A673 (cell line): ENCODE measurements around the gene IL17RC. TPM values are rescaled to one million over a fixed set of nuclear protein-coding genes. Genes with fewer than 3 reads are reported as not detected.

Experiments used
- BruUV-seq: library from RNA; stranded (reverse); fragments of 400-500 nt; replicated peaks from 2 replicates; lab custom pipeline; 2021; lab: Mats Ljungman, UMichigan
- CTCF ChIA-PET: fragments of 300-600 bp; sonication (Branson Sonifier 250); formaldehyde crosslinking; loops from one replicate; lab custom pipeline; 2022; ENCODE audit warnings: antibody characterized with exemption; lab: Charles Lee
- POLR2A ChIA-PET: fragments of 300-600 bp; sonication (Branson Sonifier 250); formaldehyde crosslinking; loops from one replicate; lab custom pipeline; 2022; ENCODE audit warnings: antibody characterized with exemption; ENCODE audit not compliant: low non-redundant PET; lab: Charles Lee
- DNase-seq: peaks from one replicate; pipeline ENCODE4 v3.0.0-alpha.2; 2015; ENCODE audit warnings: low spot score
- H3K27ac ChIP-seq: fragments of 200-600 bp; sonication (generic); 2 replicates; pipeline ENCODE4 v1.5.1; 2016; ENCODE audit warnings: mixed run types, low read depth, mild to moderate bottlenecking, mixed read lengths, antibody characterized with exemption, low read length; ENCODE audit not compliant: poor library complexity, severe bottlenecking
- H3K27me3 ChIP-seq: fragments of 200-600 bp; sonication (generic); replicated peaks from 2 replicates; pipeline ENCODE4 v1.6.1; 2017; ENCODE audit warnings: mixed run types, low read depth, mild to moderate bottlenecking, mixed read lengths, antibody characterized with exemption, low read length; ENCODE audit not compliant: insufficient read depth, poor library complexity
- H3K36me3 ChIP-seq: fragments of 200-600 bp; sonication (generic); 2 replicates; pipeline ENCODE4 v1.6.1; 2016; ENCODE audit warnings: mixed run types, mild to moderate bottlenecking, mixed read lengths, antibody characterized with exemption, low read length; ENCODE audit not compliant: insufficient read depth, poor library complexity, severe bottlenecking
- H3K4me1 ChIP-seq: fragments of 200-600 bp; sonication (generic); 2 replicates; pipeline ENCODE4 v1.6.1; 2017; ENCODE audit warnings: mixed run types, mild to moderate bottlenecking, mixed read lengths, antibody characterized with exemption, low read length; ENCODE audit not compliant: insufficient read depth, poor library complexity, severe bottlenecking
- H3K4me3 ChIP-seq: fragments of 200-600 bp; sonication (generic); 2 replicates; pipeline ENCODE4 v1.5.1; 2016; ENCODE audit warnings: low read depth, mixed run types, mild to moderate bottlenecking, mixed read lengths, low read length; ENCODE audit not compliant: poor library complexity, severe bottlenecking
- H3K9me3 ChIP-seq: fragments of 200-600 bp; sonication (generic); 2 replicates; pipeline ENCODE4 v1.6.1; 2016; ENCODE audit warnings: mixed run types, low read depth, mild to moderate bottlenecking, mixed read lengths, antibody characterized with exemption, low read length; ENCODE audit not compliant: poor library complexity, severe bottlenecking
- CTCF ChIP-seq: fragments of 300-800, 200-600 bp; sonication (generic); conservative IDR thresholded peaks from 2 replicates; pipeline ENCODE4 v1.5.1; 2017; ENCODE audit warnings: low read depth, mild to moderate bottlenecking, antibody characterized with exemption, low read length, moderate library complexity, mixed read lengths
- EZH2 ChIP-seq: fragments of 200-600 bp; sonication (generic); IDR thresholded peaks from 2 replicates; pipeline ENCODE4 v1.6.1; 2017; ENCODE audit warnings: borderline replicate concordance, low read depth, mild to moderate bottlenecking, mixed read lengths, antibody characterized with exemption, low read length; ENCODE audit not compliant: poor library complexity, severe bottlenecking
- intact Hi-C: fragments of 100-400 bp; cut with micrococcal nuclease; formaldehyde crosslinking; loops from one replicate; pipeline ENCODE4 v1.10.0; 2022; ENCODE audit not compliant: unreplicated experiment
- total RNA-seq: library from RNA; stranded (reverse); gene quantifications from 2 replicates; pipeline ENCODE4 v1.2.3, GENCODE V29; 2021

Gene IL17RC
- total RNA-seq, 1 experiment from 2014 or later = 9.3 TPM

DNA sequence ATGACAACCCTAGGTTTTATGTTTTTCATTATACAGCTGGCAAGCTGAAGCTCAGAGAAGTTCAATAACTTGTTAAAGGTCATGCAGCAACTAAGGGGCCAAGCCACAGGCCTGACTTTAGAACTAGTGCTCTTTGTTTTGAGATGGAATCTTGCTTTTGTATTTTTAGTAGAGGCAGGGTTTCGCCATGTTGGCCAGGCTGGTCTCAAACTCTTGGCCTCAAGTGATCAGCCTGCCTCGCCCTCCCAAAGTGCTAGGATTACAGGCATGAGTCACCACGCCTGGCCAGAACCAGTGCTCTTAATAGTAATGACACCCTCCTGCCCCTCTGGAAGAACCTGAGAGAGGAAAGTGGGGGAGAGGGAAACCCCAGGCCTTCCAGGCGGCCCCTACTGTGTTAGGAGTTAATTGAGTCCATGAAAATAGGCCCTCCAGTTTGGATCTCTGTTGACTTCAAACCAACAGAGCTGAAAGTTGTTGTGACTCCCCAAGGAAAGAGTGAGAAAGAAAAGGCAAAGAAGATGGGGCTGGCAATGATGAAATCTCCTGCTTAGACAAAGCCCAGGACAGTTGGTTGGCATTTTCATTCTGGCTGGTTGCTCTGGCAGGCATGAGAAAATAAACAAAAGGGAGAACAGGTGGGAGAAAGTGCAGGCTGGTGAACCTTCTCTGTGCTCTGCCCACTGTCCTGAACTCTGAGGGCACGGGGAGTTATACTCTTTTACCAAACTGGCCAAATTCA lies 38.9 kb downstream of the IL17RC start:
- no peak for TF ChIP-seq EZH2
- TF ChIP-seq CTCF = no peak
- DNase-seq = no peak
- CTCF ChIA-PET = no interaction called here
- Histone ChIP-seq H3K27ac (no peak overlapping the region), H3K4me3 (no peak overlapping the region), H3K27me3 (no peaks in the 10 kb centered on the region), H3K36me3 (no peaks in the 10 kb centered on the region), H3K4me1 (no peaks in the 10 kb centered on the region), H3K9me3 (no peaks in the 10 kb centered on the region)
- BruUV-seq = no TSS peak
- POLR2A ChIA-PET = no interaction called here
- intact Hi-C loops = no loop called here

GRCh38 chr3:9957214-9957613 lies 40.3 kb downstream of the IL17RC start:
- ChIA-PET CTCF (no interaction called here), POLR2A (no interaction called here)
- no peaks in the 10 kb centered on the region for H3K36me3 ChIP-seq
- peak; percentile 53 for DNase-seq
- TF ChIP-seq EZH2 = no peak
- peak; percentile 44 for TF ChIP-seq CTCF
- BruUV-seq = no TSS peak
- H3K27ac ChIP-seq = no peak overlapping the region
- no peaks in the 10 kb centered on the region for H3K27me3 ChIP-seq
- no peaks in the 10 kb centered on the region for H3K9me3 ChIP-seq
- H3K4me3 ChIP-seq = no peak overlapping the region
- no peaks in the 10 kb centered on the region for H3K4me1 ChIP-seq
- intact Hi-C loops = no loop called here

GRCh38 chr3:9965200-9965875 lies 48.4 kb downstream of the IL17RC start:
- DNase-seq = no peak
- H3K9me3 ChIP-seq = no peaks in the 10 kb centered on the region
- H3K4me3 ChIP-seq = no peak overlapping the region
- H3K36me3 ChIP-seq = peaks cover 30% of the 10 kb centered on the region
- H3K4me1 ChIP-seq = no peaks in the 10 kb centered on the region
- no peaks in the 10 kb centered on the region for H3K27me3 ChIP-seq
- H3K27ac ChIP-seq = no peak overlapping the region
- ChIA-PET CTCF (no interaction called here), POLR2A (interaction anchor here (0.5 kb wide), 1 partner anchor 46 kb away, joined by 4 read pairs; no protein-coding TSS in a partner anchor)
- TF ChIP-seq EZH2 = no peak
- TF ChIP-seq CTCF = no peak
- no TSS peak for BruUV-seq
- intact Hi-C loops = no loop called here
